Left ventricle myocardium inferior (tissue), 1 donor: ENCODE data around the gene PRIM2. TPM values are rescaled to one million over a fixed set of nuclear protein-coding genes. Genes with fewer than 3 reads are reported as not detected.

Experiments
- DNase-seq: peaks from one replicate; pipeline ENCODE4 v3.0.0-alpha.2; 2020
- H3K27ac ChIP-seq: fragments of 200-600 bp; replicated peaks from 2 replicates; pipeline ENCODE4 v1.8.0; 2021
- H3K27me3 ChIP-seq: fragments of 200-600 bp; 2 replicates; pipeline ENCODE4 v1.8.0; 2021; ENCODE audit warnings: low read depth
- H3K36me3 ChIP-seq: fragments of 200-600 bp; 2 replicates; pipeline ENCODE4 v1.8.0; 2021
- H3K4me1 ChIP-seq: fragments of 200-600 bp; 2 replicates; pipeline ENCODE4 v1.8.0; 2021
- H3K4me3 ChIP-seq: fragments of 200-600 bp; 2 replicates; pipeline ENCODE4 v1.8.0; 2021; ENCODE audit warnings: mild to moderate bottlenecking, moderate library complexity
- H3K9me3 ChIP-seq: fragments of 200-600 bp; replicated peaks from 2 replicates; pipeline ENCODE4 v1.8.0; 2021
- intact Hi-C: fragments of 100-400 bp; cut with micrococcal nuclease; formaldehyde crosslinking; loops from one replicate; pipeline ENCODE4 v1.11.0; 2022
- total RNA-seq: library from RNA; stranded (reverse); fragmentation: NEBNext Ultra II Directional; extraction: Animal tissue kit (Norgen Biotek cat#: 25700); gene quantifications from one replicate; pipeline ENCODE4 v1.2.1, GENCODE V29; 2021
- TF ChIP-seq, protein P1 (sequence below): fragments of 200-600 bp; IDR thresholded peaks from 2 replicates; pipeline ENCODE4 v1.8.0; 2021; ENCODE audit warnings: antibody characterized with exemption, mild to moderate bottlenecking, borderline replicate concordance
- donor health status: DM: no; HTN: yes; CAD: no; lungs with severe emphysema.

The PRIM2 gene
- total RNA-seq, 1 donor from 2014 or later = 3.2 TPM

DNA sequence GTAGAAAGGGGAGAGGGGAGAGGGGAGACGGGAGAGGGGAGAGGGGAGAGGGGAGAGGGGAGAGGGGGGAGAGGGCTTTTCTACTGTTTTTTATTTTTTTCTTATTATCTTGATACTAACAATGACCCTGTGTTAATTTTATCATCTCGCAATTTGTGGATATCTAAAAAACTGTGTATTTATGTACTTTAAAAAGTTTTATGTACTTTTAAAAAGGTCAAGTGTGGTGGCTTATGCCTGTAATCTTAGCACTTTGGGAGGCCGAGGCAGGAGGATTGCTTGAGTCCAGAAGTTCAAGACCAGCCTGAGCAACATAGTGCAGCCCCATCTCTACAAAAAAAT, 5.5 kb upstream of the PRIM2 start:
- DNase-seq = no peak
- Histone ChIP-seq H3K27ac (no peak overlapping the region), H3K36me3 (no peaks in the 10 kb centered on the region), H3K4me3 (no peak overlapping the region), H3K9me3 (no peaks in the 10 kb centered on the region), H3K27me3 (peaks cover 4% of the 10 kb centered on the region), H3K4me1 (peaks cover 18% of the 10 kb centered on the region)
- TF ChIP-seq, protein P1, sequence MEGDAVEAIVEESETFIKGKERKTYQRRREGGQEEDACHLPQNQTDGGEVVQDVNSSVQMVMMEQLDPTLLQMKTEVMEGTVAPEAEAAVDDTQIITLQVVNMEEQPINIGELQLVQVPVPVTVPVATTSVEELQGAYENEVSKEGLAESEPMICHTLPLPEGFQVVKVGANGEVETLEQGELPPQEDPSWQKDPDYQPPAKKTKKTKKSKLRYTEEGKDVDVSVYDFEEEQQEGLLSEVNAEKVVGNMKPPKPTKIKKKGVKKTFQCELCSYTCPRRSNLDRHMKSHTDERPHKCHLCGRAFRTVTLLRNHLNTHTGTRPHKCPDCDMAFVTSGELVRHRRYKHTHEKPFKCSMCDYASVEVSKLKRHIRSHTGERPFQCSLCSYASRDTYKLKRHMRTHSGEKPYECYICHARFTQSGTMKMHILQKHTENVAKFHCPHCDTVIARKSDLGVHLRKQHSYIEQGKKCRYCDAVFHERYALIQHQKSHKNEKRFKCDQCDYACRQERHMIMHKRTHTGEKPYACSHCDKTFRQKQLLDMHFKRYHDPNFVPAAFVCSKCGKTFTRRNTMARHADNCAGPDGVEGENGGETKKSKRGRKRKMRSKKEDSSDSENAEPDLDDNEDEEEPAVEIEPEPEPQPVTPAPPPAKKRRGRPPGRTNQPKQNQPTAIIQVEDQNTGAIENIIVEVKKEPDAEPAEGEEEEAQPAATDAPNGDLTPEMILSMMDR = no peak
- intact Hi-C loops = no loop called here

DNA sequence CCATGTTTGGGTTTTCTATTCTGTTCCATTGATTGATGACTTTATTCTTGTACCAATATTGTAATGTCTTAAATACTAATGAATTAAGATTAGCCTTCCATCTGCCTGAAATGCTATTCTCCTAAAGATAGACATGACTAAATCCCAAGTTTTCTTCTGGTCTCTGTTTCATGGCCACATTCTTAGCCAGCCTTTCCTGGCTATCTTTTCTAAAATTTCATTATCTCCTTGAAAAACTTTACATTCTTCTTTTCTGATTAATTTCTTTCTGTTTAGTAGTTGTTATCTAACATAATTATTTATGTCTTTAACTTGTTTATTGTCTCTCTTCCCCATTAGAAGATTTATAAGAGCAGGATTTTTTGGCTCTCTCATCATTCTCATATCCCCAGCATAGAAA, 4.4 kb upstream of the PRIM2 start:
- intact Hi-C loops = no loop called here

GRCh38 chr6:57313711-57314471, 3.5 kb upstream of the PRIM2 start:
- intact Hi-C loops = no loop called here
- H3K4me3 ChIP-seq = no peak overlapping the region
- H3K36me3 ChIP-seq = no peaks in the 10 kb centered on the region
- no peaks in the 10 kb centered on the region for H3K27me3 ChIP-seq
- H3K4me1 ChIP-seq = peaks cover 31% of the 10 kb centered on the region
- H3K27ac ChIP-seq = peak overlapping the region; percentile 11
- H3K9me3 ChIP-seq = no peaks in the 10 kb centered on the region
- no peak for DNase-seq
- TF ChIP-seq, protein P1 = no peak

More for the DNA sequence above, 4.4 kb upstream of the PRIM2 start:
- peak overlapping the region; percentile 11 for H3K27ac ChIP-seq
- H3K9me3 ChIP-seq = no peaks in the 10 kb centered on the region
- H3K4me3 ChIP-seq = no peak overlapping the region
- no peak for DNase-seq
- no peaks in the 10 kb centered on the region for H3K36me3 ChIP-seq
- peaks cover 29% of the 10 kb centered on the region for H3K4me1 ChIP-seq
- TF ChIP-seq, protein P1 = no peak
- H3K27me3 ChIP-seq = no peaks in the 10 kb centered on the region

DNA sequence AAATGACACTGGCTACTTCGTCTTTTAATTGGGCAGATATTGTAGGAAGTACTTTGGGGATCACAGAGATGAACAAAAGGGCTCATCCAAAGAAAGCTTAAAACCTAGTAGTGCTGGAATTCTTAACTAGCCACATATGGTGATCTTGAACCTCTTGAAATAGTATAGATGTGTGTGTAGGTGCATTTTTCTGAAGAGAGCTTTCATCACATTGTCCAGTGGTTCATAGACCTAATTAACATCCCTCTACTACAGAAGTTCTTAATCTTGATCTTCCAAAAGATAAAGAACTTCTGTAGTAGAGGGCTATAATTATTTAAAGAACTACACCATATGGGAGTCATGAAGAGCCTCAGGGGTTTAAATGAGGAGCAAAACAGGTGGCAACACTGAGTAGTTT, 2.3 kb upstream of the PRIM2 start:
- Histone ChIP-seq H3K4me3 (no peak overlapping the region), H3K36me3 (peaks cover 4% of the 10 kb centered on the region), H3K4me1 (peaks cover 31% of the 10 kb centered on the region), H3K27me3 (no peaks in the 10 kb centered on the region), H3K27ac (no peak overlapping the region), H3K9me3 (no peaks in the 10 kb centered on the region)
- no peak for DNase-seq
- intact Hi-C loops = no loop called here
- TF ChIP-seq, protein P1 = no peak

DNA sequence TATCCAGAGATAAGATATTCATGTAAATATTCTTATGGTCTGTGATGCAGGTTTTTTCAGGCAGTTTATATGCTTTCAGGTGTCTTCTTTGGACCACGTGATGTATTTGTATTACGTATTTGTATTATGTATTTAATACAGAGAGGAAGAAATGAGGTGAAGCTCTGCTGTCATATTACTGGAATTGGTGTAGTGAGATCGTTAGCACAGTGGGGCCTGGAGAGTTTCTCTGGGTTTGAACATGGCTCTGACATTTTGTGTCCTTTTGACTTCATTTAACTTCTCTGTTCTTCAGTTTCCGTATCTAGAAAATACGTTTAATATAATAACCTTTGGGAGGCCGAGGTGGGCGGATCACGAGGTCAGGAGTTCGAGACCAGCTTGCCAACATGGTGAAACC, 1.6 kb upstream of the PRIM2 start:
- Histone ChIP-seq H3K27me3 (no peaks in the 10 kb centered on the region), H3K36me3 (peaks cover 12% of the 10 kb centered on the region), H3K4me1 (peaks cover 31% of the 10 kb centered on the region), H3K9me3 (no peaks in the 10 kb centered on the region), H3K4me3 (no peak overlapping the region), H3K27ac (no peak overlapping the region)
- DNase-seq = no peak
- intact Hi-C loops = loop anchor here (2.0 kb wide), 1 partner anchor 413 kb away; no protein-coding TSS in a partner anchor
- TF ChIP-seq, protein P1 = no peak
